ENCODE results near the gene TDRD12.
"Not testable (repeated sequence)": the region's sequence is repeated elsewhere in the genome, so short reads cannot be mapped to it uniquely, and the experiment has no call there.

Gene TDRD12

GRCh38 chr19:32812571-32812970 is 93.0 kb downstream of the TDRD12 start:
- FAIRE-seq: no peak

- no peak for FAIRE-seq
Measured at GRCh38 chr19:32813862-32814425, 94.4 kb downstream of the TDRD12 start.

- no peak for FAIRE-seq
Measured at GRCh38 chr19:32814624-32815023, 95.1 kb downstream of the TDRD12 start.

GRCh38 chr19:32816555-32817099 is 97.1 kb downstream of the TDRD12 start:
- no peak for FAIRE-seq

- FAIRE-seq: no peak
Measured at GRCh38 chr19:32817569-32818476, 98.3 kb downstream of the TDRD12 start.

- FAIRE-seq: no peak
Measured at GRCh38 chr19:32818536-32818935, 99.0 kb downstream of the TDRD12 start.

GRCh38 chr19:32819419-32820400 is 100.1 kb downstream of the TDRD12 start:
- FAIRE-seq: no peak

- no peak for FAIRE-seq
Measured at GRCh38 chr19:32822916-32823746, 103.6 kb downstream of the TDRD12 start.

GRCh38 chr19:32823747-32824102 is 104.2 kb downstream of the TDRD12 start:
- FAIRE-seq: no peak

GRCh38 chr19:32824191-32824751 is 104.7 kb downstream of the TDRD12 start:
- no peak for FAIRE-seq

GRCh38 chr19:32824916-32825608 is 105.5 kb downstream of the TDRD12 start:
- FAIRE-seq: no peak

GRCh38 chr19:32828139-32828538 is 108.6 kb downstream of the TDRD12 start:
- FAIRE-seq: no peak

GRCh38 chr19:32828643-32829344 is 109.2 kb downstream of the TDRD12 start:
- FAIRE-seq: no peak

GRCh38 chr19:32829345-32829896 is 109.9 kb downstream of the TDRD12 start:
- FAIRE-seq: no peak

- no peak for FAIRE-seq
Measured at GRCh38 chr19:32830231-32831014, 110.9 kb downstream of the TDRD12 start.

- FAIRE-seq: no peak
Measured at GRCh38 chr19:32831611-32832010, 112.0 kb downstream of the TDRD12 start.

GRCh38 chr19:32832094-32832493 is 112.5 kb downstream of the TDRD12 start:
- FAIRE-seq: not testable (repeated sequence)

GRCh38 chr19:32832825-32833224 is 113.3 kb downstream of the TDRD12 start:
- not testable (repeated sequence) for FAIRE-seq

GRCh38 chr19:32833388-32833787 is 113.8 kb downstream of the TDRD12 start:
- not testable (repeated sequence) for FAIRE-seq
